Measurements from ENCODE around the gene PRAC1.

PRAC1 gene

DNA sequence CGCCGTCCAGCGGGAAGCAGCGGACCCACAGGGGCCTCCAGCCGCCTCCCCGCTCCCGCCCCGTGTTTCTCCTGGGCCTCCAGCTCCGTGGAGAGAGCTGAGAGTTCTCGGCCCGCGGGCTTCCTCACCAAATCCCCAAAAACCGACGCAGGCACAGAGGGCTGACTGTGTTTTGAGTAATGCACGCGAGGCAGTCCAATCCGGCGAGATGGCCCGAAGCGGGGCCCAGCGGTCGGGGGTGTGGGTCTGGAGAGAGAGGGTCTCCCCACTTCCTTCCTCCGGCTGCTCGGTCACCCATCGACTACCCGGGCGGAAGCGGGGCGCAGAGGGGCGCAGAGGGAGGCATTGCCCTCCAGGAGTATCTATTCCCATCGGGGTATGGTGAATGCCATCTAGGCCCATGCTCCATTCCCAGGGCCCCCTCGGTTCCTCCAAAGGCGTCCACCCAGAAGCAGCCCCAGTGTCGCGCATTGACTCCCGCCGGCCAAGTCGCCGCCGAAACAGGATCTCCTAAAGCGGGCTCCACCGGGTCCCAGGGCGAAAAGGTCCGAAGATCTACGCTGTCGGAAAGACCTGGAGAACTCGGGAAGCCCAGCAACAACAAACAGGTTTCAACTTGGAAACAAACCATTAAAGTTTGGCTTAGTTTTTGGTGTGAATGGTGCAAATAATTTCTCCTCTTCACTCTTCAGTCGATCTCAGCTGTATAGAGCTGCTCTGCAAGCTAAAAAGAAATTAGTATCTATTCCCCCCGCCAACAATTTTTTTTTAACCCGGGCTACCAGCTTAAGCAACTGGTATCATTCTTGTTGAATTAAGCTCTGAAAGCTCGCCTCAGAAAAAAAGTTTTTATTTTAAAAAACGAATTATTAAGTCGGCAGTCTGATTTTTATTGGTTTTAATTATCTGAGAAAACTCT lies 25.4 kb upstream of the PRAC1 start:
- DNase-seq (ENCODE audit: low read depth in 3 of 3), result no peak

DNA sequence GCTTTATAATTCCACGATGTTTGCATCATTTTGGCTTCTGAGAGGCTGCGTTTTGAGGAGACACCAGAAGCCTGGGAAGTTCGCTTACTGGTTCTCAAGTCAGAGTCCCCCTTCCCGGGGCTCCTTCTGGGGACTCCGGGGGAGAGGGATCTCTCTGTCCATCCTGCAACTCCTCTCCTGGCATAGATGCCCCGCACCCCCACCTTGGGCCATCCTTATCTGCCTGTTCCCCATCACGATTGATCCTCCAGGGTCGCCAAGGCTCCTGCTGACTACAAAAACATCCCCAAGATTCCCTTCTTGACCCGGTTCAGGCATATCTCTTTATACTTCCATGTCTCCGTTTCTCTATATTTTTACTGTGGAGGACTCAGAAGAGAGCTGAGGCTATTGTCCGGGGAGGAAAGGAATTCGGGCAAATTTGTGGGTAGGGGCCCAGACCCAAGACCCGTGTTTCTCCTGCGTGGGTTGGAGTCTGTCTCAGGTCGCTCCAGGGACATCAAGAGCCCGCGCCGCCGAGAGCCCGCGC lies 24.7 kb upstream of the PRAC1 start:
- DNase-seq (ENCODE audit: low read depth in 3 of 3), result no peak

DNA sequence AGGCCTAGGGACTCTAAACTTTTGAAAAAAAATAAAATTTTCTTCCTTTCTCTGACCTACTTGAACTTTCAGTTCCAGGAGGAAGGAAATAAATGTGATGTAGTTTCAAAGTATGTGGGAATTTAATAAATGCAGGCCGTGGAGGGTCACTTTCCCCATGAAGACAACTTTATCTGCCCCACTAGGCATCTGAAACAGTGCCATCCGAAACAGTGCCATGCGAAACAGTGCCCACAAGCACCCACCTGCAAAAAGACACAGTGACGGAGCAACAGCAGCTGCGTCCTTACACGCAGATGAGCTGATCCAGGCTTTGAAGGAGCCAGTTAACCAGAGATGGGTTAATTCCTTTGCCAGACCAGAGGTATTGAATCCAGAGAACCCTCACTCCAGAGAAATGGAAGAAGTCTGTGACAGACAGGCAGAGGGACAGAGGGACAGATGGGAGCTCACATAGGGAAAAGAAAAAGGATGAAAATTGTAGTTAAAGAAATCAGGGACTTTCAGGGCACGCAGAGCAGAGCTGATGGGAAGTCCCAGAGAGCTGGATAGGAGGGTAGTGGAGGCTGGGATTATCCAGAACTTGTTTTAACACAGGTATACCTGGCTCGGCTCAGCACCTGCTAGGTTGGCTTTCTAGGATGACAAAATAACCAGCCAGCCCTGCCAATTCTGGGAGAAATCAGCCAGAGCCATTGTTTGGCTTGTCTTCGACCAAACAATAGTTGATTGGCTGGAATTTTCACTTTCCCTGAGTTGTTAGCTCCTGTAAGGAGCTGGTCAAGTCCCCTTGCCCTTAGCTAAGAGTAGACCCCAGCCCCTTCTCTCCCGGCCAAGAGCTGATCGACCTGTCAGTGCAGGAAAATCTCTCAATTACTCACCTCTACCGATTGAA lies 23.3 kb upstream of the PRAC1 start:
- DNase-seq (ENCODE audit: low read depth in 3 of 3), result no peak

DNA sequence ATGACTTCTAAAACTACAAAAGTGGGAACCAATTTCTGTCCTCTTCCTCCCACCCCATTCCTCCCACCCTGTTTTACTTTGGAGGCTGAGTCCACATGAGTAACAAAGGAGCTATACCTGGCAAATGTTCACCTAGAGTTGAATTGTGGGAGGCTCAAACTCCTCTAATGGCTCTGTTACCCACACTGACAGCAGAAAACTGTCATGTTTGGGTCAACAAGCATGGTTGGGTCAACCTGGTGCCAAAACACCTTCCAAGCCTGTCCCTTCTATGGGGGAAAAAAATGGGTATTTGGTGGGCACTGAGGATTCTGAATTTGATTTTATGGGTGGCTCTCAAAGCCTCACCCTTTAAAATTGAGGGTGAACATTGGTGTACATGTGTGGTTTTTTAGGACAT lies 18.2 kb upstream of the PRAC1 start:
- no peak for DNase-seq (ENCODE audit: low read depth in 3 of 3)

DNA sequence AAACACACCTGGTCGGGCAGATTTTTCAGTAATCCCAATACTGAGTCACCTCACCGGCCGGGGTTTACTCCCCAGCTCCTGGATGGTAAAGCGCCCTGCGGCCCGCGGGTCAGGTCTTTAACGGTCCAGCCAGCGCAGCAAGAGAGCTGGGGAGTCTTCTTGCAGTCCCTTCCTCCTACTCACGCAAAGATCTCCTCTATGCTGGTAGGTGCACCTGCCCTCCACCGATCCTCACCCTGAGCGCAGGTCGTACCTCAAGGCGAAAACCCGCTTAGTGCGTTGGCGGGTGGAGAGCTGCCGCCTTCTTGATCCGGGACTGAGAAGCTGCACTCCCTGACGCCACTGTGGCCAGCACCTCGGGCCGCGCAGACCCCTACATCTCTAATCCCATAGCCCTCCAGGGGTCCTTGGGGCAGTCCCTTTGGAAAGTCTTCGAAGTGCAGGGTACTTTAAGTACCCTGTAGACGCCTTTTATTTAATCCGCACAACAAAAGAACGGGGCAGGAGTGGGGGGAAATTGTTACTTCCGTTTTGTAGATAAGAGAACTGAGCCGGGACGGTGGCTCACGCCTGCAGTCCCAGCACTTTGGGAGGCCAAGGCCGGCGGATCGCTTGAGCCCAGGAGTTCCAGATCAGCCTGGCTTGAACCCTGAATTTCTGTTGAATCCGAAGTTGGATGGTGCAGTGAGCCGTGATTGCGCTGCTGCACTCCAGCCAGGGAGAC lies 16.6 kb upstream of the PRAC1 start:
- no peak for DNase-seq (ENCODE audit: low read depth in 3 of 3)

DNA sequence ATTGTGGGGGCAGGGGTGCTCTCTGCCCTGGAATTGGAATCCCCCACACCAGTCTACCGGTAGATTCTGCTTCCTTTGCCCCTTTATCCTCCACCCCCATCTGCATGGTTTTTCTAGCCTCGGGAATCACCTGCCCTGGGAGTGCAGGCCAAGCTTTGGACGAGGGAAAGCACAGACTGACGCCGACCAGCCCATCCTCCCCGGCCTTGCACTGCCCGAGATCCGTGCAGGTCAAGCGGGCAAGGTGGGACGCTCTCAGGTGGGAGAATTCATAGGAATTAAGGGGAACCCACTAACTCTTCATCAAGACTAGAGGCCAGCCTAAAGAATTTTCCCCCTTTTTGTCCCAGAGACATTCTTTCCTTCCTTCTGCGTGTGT lies 16.1 kb upstream of the PRAC1 start:
- DNase-seq (ENCODE audit: low read depth in 3 of 3), result no peak

DNA sequence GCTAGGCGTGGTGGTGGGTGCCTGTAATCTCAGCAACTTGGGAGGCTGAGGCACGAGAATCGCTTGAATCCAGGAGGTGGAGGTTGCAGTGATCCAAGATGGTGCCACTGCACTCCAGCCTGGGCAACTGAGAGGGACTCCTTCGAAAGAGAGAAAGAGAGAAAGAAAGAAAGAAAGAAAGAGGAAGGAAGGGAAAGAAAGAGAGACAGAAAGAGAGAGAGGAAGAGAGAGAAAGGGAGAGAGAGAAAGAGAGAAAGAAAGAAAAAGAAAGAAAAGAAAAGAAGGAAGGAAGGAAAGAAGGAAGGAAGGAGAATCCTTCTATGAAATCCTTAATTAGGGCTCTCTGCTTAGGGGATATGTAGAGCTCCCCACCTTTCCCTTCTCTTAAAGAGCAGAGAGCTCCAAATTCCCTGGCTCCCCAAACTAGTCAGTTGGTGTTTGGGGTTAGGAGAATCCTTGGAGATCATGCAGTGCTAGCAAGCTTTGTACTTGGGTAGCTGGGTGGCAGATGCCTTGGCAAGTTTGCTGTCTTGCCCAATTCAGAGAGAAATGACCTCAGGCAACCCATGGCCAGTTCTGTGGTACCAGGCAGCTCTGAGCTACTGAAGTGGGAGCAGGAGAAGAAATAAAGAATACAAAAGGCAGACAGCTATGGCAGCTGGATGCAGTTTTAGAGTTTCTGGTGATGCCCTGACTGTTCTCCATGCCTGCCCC lies 15.2 kb upstream of the PRAC1 start:
- no peak for DNase-seq (ENCODE audit: low read depth in 3 of 3)

DNA sequence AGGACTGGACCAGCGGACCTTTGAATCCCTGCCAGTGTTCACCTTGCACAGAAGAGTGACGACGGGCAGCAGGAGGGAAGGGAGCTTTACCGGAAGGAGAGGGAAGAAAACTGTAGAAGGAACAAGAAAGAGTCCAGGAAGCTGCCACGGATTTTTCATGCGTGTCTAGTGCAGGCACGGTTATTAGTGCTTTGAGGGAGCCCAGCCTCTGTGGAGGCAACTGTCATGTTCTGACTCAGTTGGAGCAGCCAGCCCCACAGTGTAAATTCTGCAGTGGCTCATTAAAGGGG lies 12.7 kb upstream of the PRAC1 start:
- DNase-seq (ENCODE audit: low read depth in 3 of 3), result no peak

DNA sequence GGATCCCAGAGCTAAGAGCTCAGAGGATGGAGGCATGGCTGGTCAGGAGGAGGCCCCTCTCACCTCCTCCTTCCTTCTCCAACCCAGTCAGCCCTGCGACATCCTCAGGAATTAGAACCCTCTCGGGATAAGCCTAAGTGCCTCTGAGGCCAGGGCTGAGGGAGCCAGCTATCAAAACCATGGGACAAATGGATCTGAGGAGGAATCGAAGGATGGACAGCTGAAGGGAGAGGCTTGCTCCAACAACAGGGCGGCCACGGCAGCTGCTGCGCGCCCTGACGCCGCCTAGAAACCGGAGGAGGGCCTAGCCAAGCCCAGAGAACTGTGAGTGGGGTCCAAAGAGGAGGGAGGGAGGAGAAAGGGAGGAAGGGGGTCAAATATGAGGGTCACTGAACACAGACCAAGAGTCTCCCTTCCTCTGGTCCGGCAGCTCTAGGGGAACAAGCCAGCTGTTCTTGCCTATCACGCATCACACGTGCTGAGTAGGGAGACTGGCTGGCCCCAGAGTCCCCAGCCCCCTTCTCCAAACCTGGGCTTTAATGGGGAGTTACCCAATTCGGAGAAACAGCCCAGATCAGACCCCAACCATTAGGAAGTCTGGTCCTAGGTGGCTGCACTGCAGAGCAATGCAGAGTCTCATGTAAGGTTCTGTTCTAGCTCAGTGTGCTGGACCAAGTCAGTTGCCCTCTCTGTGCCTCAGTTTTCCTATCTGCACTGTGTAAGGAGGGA lies 12.2 kb upstream of the PRAC1 start:
- no peak for DNase-seq (ENCODE audit: low read depth in 3 of 3)

DNA sequence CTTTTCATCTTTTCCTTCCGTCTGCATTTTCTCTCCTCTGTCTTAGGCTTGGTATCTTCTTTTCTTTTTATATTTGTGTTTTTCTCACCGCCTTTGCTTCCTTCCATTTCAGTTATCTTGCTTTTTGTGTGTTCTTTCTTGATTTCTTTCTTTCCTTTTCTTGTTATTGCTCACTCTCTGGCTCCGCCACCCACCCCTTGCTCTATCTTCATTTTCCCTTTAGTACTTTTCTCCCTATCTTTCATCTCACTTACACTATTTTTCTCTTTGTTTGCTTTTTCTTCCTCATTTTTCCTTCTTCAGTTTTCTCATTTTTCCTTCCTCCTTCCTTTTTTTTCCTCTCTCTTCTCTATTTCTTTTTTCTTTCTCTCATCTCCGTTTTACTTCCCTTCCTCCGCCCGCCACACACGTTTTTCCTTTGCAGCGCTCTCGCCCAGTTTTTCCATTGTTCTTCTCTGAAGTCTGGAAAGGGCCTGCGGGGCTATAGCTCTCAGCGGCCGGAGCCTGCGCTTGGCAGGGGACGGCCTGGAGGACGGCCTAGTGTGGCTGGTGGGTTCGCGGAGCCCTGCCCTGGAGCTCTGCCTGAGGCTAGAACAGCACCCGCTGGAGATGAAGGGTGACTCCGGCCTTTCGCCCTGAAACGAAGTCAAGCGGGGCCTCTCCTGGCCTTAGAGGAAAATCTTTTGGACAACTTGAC lies 11.5 kb upstream of the PRAC1 start:
- DNase-seq (ENCODE audit: low read depth in 3 of 3), result no peak

DNA sequence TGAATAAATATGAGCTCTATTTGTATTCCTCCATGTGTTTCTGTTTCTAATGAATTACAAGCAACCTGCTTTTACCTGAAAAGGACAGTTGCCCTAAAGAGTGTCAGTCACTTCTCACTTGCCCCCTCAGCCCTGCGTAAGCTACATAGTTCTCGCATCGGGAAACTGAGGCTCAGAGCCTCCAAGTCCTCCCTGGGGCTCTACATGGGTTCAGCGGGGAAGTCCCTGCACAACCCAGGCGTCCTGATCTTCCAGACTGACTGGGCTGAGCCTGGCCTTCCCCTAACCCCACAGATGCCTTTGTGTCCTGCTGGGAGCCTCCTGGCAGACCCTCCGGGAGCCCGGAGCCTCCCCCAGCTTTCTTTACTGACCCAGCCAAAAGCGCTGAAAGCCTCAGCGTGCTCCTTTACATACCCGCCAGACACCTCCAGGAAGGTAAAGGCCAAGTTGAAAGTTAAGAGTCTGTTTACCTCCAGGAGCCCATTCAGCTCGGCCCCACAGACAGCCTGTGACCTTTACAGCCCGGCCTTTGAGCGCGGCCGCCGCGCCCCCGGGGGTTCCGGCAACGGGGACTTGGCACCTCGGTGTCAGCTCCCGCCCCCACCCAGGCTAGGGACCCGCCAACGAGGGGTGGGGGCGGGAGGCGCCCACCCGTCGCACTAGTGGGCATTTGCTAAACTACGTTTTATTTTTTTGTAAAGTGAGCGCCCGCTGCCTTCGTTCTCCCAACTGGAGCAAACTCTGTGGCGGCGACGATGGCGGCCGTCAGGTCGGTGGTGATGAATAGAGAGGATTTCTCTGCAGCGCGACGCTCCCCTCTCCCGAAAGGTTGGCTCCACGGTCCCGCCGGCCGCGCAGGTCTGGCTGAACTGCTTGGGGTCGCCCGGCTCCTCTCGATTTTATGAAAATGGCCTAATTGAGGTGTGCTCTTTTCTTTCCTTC lies 10.6 kb upstream of the PRAC1 start:
- DNase-seq (ENCODE audit: low read depth in 3 of 3), result no peak

DNA sequence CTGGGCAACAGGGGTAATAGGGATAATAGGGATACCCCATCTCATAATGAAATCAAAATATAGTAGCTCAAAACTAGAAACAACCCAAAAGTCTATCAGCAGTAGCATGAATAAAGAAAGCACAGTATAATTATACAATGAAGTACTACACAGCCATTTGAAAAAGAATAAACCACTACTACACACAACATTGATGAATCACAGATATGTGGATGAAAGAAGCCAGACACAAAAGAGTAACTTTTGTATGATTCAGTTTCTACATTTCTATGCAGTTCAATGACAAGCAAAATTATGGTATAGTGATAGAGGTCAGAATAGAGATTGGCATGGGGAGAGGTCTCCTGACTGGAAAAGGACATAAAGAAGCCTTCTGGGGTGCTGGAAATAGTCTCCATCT lies 9.0 kb upstream of the PRAC1 start:
- DNase-seq (ENCODE audit: low read depth in 3 of 3), result no peak

DNA sequence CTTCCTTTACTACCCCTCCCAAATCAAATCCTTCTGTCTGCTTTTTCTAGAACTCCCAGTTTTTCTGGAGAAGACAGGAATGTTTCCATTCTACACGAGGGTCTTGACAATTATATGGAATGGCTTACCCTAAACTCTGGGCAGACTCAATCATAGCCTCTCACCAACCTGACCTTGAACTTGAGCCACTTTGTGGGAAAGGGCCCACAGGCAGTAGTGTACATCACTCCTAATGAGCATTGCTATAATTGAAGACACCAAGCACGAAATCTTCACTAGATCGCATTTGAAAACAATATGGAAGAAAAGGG lies 7.9 kb upstream of the PRAC1 start:
- DNase-seq (ENCODE audit: low read depth in 3 of 3), result no peak

DNA sequence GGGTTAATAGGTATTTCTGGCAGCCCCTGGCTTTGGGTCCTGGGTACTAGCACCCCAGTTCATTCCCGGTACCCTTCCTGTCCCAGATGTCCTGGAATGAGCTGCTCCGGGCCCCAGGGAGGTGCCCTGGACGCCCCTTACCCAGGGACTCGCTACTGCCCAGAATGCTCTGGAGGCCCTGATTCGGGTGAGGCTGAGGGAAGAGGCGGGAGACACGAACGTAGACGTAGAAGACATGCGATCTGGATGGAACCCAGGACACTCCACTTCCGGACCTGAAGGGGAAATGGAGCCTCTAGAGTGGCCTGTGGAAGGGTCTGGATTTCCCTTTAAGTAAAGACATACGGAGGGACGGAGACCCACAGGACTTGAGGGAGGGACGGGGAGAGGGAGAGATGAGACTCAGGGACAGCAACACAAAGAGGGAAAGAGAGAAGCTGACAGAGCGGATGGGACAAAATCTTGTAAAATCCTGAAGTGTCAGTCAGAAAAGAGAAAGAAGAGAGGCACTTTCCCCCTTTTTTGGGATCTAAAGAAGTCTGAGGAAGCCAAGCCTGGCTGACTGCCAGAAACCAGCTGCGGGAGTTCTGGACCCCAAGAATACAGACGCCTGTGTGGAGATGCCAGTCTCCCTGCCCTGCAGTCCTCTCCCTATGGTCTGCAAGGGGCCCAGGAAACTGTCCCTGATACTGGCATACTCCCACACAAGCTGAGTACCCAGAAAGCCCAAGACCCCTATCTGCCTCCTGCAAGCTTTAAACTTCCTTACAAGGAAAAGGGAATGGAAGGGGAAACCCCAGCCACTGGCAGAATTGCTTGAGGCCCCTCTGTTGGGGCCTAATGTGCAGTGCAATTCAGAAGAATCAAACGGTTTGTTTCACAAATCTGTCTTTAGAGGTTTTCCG lies 7.3 kb upstream of the PRAC1 start:
- DNase-seq (ENCODE audit: low read depth in 3 of 3), result no peak

DNA sequence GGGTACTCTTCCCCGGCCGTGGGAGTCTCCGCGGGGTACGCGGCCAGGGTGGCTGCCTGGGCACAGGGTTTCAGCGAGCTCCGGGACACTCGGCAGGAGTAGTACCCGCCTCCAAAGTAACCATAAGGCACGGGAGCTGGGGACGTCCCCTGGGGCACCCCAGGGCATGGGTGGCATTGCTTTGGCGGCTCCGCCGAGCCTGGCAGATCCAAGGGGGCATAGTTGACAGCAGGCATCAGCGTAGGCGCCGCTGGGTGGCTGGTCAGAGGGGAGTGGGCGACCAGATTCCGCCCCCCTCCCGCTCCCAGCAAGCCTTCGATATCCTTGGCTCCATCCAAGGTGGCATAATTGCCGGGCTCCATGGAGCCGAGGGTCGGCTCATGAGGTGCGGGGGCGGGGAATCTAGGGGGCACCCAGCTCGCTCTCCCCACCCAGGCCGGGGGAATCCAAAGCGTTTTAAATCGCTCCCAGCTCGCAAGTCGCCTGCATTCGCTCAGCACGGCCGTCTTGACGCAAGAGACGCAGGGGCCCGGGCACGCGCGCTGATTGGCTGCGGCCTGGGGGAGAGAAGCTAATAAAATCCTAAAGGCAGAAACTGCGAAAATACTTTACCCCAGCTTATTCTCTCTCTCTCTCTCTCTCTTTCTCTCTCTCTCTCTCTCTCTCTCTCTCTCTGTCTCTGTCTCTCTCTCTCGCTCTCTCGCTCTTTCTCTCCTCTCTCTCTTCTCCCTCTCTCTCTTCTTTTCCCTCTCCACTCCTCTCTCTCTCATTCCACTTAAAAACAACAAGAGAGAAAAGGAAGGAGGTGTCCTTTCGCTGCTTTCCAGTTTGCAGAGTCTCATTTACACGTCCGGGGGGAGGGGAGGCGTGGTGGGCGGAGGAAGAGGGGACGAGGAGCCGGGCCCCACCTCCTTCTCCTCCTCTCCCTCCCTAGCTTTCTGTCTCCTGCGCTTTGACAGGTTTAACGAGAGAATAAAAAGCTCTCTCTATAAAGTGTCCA lies 6.2 kb upstream of the PRAC1 start, which contains the start of gene HOXB13:
HOXB13 (minus strand) TSS at position 519 of the 1,000 bp plus-strand sequence; CDS start at position 362, 157 bp downstream.
- no peak for DNase-seq (ENCODE audit: low read depth in 3 of 3)

DNA sequence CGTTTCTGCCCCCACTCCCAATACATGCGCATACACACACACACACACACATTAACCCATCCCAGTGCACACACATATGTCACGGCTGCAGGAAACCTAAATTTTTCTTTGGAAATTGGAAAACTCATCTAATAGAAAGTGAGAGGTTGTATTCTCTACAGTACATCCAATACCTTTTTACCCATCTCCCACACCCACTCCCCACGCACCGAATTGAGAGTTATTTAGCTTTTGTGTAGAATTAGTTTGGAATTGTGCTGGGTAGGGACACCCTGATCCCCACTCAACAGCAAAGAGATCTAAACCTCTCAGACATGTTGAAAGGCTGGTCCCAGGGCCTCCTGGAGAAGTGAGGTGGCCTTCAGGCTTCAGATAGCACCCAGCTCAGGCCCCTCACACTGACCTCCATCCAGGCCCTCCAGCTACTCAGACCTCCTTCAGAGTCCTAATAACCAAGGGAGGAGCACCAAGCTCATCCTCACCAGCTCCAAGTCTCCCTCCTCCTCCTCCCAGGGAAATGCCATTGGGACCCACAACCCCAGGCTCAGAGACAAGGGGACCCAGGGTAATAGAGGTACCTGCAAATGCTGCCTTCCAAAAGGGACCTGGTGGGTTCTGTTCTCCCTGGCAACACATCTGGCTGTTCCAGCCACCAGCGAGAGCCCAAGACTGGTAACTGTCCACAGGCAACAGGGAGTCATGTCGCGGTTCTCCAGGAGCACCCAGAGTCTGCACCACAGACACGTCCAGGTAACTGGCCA lies 5.3 kb upstream of the PRAC1 start:
- no peak for DNase-seq (ENCODE audit: low read depth in 3 of 3)
